Effector memory CD4-positive, alpha-beta T cell (primary cell): Measurements from ENCODE around the gene DDN.
A peak's percentile ranks its signal among the peaks of the same experiment; 100 is the strongest.

Experiments used
- DNase-seq, 3 donors: peaks; one replicate each; pipeline ENCODE4 v3.0.0-alpha.2; 2020
- H3K27ac ChIP-seq: 2 replicates; pipeline ENCODE4 v1.7.0; 2013; ENCODE audit warnings: mild to moderate bottlenecking, low read length, moderate library complexity; ENCODE audit not compliant: insufficient read depth, poor library complexity, severe bottlenecking
- H3K27me3 ChIP-seq: replicated peaks from 2 replicates; pipeline ENCODE4 v1.7.0; 2013; ENCODE audit warnings: mild to moderate bottlenecking, low read length; ENCODE audit not compliant: insufficient read depth, control insufficient read depth, poor library complexity, severe bottlenecking
- H3K36me3 ChIP-seq: 2 replicates; pipeline ENCODE4 v1.7.0; 2013; ENCODE audit warnings: mild to moderate bottlenecking, low read length, moderate library complexity; ENCODE audit not compliant: control insufficient read depth, insufficient read depth
- H3K4me1 ChIP-seq: 2 replicates; pipeline ENCODE4 v1.7.0; 2013; ENCODE audit warnings: low read length, mild to moderate bottlenecking; ENCODE audit not compliant: control insufficient read depth, insufficient read depth, poor library complexity, severe bottlenecking
- H3K4me3 ChIP-seq: 2 replicates; pipeline ENCODE4 v1.7.0; 2013; ENCODE audit warnings: low read length, low read depth, mild to moderate bottlenecking; ENCODE audit not compliant: insufficient read depth, poor library complexity, severe bottlenecking
- H3K9me3 ChIP-seq: 2 replicates; pipeline ENCODE4 v1.7.0; 2013; ENCODE audit warnings: mild to moderate bottlenecking, low read length, moderate library complexity; ENCODE audit not compliant: control insufficient read depth

Gene DDN

DNA sequence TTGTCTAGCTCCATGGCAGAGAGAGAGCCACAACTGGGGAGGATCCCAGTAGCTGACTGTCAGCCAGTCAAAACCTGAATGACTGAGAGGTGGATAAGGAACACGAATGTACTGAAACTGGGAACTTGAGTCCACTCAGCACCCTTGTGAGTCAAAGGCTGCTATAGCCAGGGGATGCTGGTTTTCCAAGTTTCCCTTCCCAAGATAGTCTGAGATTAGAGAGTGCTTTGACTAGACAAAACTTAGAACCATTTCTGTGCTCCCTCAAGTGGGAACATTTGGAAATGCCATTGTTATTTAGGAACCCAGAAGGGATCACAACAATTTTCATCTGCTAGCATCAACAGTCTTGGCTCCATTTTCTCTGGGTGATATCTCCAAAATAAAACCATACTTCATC is 15.4 kb upstream of the DDN start:
- H3K4me3 ChIP-seq: no peak overlapping the region
- H3K27ac ChIP-seq: no peak overlapping the region
- H3K36me3 ChIP-seq: peaks cover 31% of the 10 kb centered on the region
- no peaks in the 10 kb centered on the region for H3K27me3 ChIP-seq
- no peak for DNase-seq
- no peaks in the 10 kb centered on the region for H3K9me3 ChIP-seq
- H3K4me1 ChIP-seq: peaks cover 14% of the 10 kb centered on the region

GRCh38 chr12:49013428-49013827 is 14.3 kb upstream of the DDN start:
- no peak overlapping the region for H3K4me3 ChIP-seq
- peaks cover 31% of the 10 kb centered on the region for H3K36me3 ChIP-seq
- H3K4me1 ChIP-seq: peaks cover 8% of the 10 kb centered on the region
- no peak for DNase-seq
- H3K27ac ChIP-seq: no peak overlapping the region
- H3K27me3 ChIP-seq: no peaks in the 10 kb centered on the region
- no peaks in the 10 kb centered on the region for H3K9me3 ChIP-seq

- Histone ChIP-seq H3K4me3 (no peak overlapping the region), H3K27me3 (no peaks in the 10 kb centered on the region), H3K4me1 (peaks cover 3% of the 10 kb centered on the region), H3K9me3 (no peaks in the 10 kb centered on the region), H3K36me3 (peaks cover 31% of the 10 kb centered on the region), H3K27ac (no peak overlapping the region)
- DNase-seq: no peak
These were observed 13.6 kb upstream of the DDN start for GRCh38 chr12:49012739-49013138.

GRCh38 chr12:49010092-49010668 is 11.0 kb upstream of the DDN start:
- DNase-seq: no peak
- no peak overlapping the region for H3K4me3 ChIP-seq
- no peak overlapping the region for H3K27ac ChIP-seq
- H3K36me3 ChIP-seq: peaks cover 40% of the 10 kb centered on the region
- no peaks in the 10 kb centered on the region for H3K4me1 ChIP-seq
- H3K27me3 ChIP-seq: no peaks in the 10 kb centered on the region
- H3K9me3 ChIP-seq: no peaks in the 10 kb centered on the region

DNA sequence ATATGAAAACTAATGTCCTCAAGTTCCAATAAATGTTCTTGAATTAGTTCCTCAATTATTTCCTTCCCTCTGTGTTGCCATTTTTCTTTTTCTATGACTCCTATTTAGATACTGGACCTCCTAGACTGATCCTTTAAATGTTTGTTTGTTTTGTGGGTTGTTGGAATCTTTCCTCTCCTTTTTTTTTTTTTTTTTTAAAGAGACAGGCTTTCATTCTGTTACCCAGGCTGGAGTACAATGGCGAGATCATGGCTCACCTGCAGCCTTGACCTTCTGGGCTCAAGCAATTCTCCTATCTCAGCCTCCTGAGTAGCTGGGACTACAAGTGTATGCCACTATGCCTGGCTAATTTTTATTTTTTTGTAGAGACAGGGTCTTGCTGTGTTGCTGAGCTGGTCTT is 9.8 kb upstream of the DDN start:
- Histone ChIP-seq H3K4me3 (no peak overlapping the region), H3K27ac (no peak overlapping the region), H3K9me3 (no peaks in the 10 kb centered on the region), H3K36me3 (peaks cover 53% of the 10 kb centered on the region), H3K4me1 (no peaks in the 10 kb centered on the region), H3K27me3 (no peaks in the 10 kb centered on the region)
- no peak for DNase-seq

DNA sequence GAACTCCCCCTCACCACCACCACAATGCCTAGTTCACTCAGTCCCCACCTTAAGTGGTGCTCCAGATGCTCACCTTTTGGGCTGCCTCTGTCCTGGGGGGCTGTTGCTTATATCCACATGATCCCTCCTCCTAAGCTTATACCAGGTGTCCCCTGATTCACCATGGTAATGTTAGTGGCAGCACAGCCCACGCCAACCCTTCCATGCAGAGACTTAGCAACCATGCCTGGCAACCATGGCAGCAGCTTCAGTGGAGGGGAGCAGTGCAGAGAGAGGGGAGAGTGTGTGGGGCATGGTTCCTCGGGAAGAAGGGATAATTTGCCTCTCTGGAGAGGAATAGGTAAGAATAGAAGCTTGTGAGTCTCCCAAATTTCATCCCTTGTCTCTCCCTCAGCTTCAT is 1.2 kb upstream of the DDN start:
- no peaks in the 10 kb centered on the region for H3K9me3 ChIP-seq
- no peak overlapping the region for H3K4me3 ChIP-seq
- no peak overlapping the region for H3K27ac ChIP-seq
- peaks cover 34% of the 10 kb centered on the region for H3K36me3 ChIP-seq
- H3K27me3 ChIP-seq: peaks cover 24% of the 10 kb centered on the region
- H3K4me1 ChIP-seq: peaks cover 41% of the 10 kb centered on the region
- DNase-seq: no peak

- no peak for DNase-seq
- peak overlapping the region; percentile 59 for H3K4me3 ChIP-seq
- H3K9me3 ChIP-seq: no peaks in the 10 kb centered on the region
- no peak overlapping the region for H3K27ac ChIP-seq
- H3K36me3 ChIP-seq: peaks cover 18% of the 10 kb centered on the region
- peaks cover 37% of the 10 kb centered on the region for H3K27me3 ChIP-seq
- H3K4me1 ChIP-seq: peaks cover 46% of the 10 kb centered on the region
These were observed 450 bp downstream of the DDN start for GRCh38 chr12:48998497-48999353.

DNA sequence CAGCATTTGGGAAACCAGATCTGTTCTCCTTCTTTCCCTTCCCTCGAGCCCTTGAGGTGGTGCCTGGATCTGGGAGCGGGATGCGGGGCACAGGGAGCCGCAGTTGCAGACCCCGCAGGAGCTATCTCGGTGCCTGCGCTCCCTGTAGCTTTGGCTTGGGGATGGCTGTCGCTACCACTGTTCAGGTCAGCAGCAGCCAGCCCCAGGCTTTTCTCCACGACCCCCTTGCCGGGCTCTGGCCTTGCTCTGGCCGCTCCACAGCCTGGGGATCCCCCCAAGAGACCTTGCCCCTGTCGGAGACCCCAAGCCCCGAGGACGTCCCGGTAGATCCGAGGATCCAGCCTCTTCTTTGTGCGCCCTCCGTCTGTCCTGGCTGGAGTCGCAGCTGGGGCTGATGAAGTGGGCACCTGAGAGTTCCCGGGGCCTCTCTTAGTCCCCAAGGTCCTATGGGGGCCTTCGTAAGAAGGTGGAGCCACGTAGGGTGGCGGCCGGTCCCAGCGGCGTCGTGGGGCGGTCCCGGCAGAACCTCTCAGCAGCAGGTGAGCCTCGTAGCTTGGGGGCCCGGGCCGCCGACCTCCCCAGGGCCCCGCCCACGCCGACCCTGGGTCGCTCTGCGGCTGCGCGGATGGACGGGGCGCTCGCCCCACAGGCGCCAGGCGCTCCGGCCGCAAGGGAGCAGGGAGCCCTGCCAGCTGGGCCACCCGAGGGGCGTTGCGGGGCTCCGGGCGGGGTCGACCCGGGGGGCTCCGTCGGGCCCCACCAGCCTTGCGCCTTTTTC is 1.3 kb downstream of the DDN start:
- H3K36me3 ChIP-seq: peaks cover 10% of the 10 kb centered on the region
- H3K4me1 ChIP-seq: peaks cover 46% of the 10 kb centered on the region
- peaks cover 37% of the 10 kb centered on the region for H3K27me3 ChIP-seq
- DNase-seq: peak in 1 of 3 donors; percentile 31
- H3K9me3 ChIP-seq: no peaks in the 10 kb centered on the region
- peak overlapping the region; percentile 59 for H3K4me3 ChIP-seq
- no peak overlapping the region for H3K27ac ChIP-seq

- Histone ChIP-seq H3K27me3 (peaks cover 37% of the 10 kb centered on the region), H3K4me3 (peak overlapping the region; percentile 59), H3K27ac (no peak overlapping the region), H3K4me1 (peaks cover 46% of the 10 kb centered on the region), H3K36me3 (peaks cover 2% of the 10 kb centered on the region), H3K9me3 (no peaks in the 10 kb centered on the region)
- peak; percentile 55 to 59 (median 59) for DNase-seq
These were observed 2.1 kb downstream of the DDN start for GRCh38 chr12:48996794-48997718.
